IPS-15b (cell line): Measurements from ENCODE around the gene LRRC46.

Source experiments
- H3K27me3 ChIP-seq: one replicate; pipeline ENCODE4 v1.6.1; 2013; ENCODE audit warnings: low read length; ENCODE audit not compliant: control insufficient read depth, insufficient read depth
- H3K36me3 ChIP-seq: one replicate; pipeline ENCODE4 v1.6.1; 2013; ENCODE audit warnings: low read length; ENCODE audit not compliant: control insufficient read depth, insufficient read depth
- H3K4me1 ChIP-seq: one replicate; pipeline ENCODE4 v1.6.1; 2013; ENCODE audit warnings: mild to moderate bottlenecking, low read length; ENCODE audit not compliant: control insufficient read depth, insufficient read depth
- H3K4me3 ChIP-seq: one replicate; pipeline ENCODE4 v1.5.1; 2013; ENCODE audit warnings: low read depth, low read length
- H3K9ac ChIP-seq: one replicate; pipeline ENCODE4 v1.6.1; 2013; ENCODE audit warnings: low read depth, mild to moderate bottlenecking, low read length
- H3K9me3 ChIP-seq: one replicate; pipeline ENCODE4 v1.6.1; 2013; ENCODE audit warnings: mild to moderate bottlenecking, low read length; ENCODE audit not compliant: control insufficient read depth, insufficient read depth

The LRRC46 gene

GRCh38 chr17:47820033-47820789, 11.3 kb upstream of the LRRC46 start:
- H3K9ac ChIP-seq, result no peak overlapping the region
- no peak overlapping the region for H3K4me3 ChIP-seq
- peaks cover 2% of the 10 kb centered on the region for H3K4me1 ChIP-seq
- H3K9me3 ChIP-seq, result no peaks in the 10 kb centered on the region
- H3K36me3 ChIP-seq, result peaks cover 10% of the 10 kb centered on the region
- no peaks in the 10 kb centered on the region for H3K27me3 ChIP-seq

GRCh38 chr17:47821031-47821423, 10.4 kb upstream of the LRRC46 start:
- Histone ChIP-seq H3K36me3 (peaks cover 13% of the 10 kb centered on the region), H3K9me3 (no peaks in the 10 kb centered on the region), H3K27me3 (no peaks in the 10 kb centered on the region), H3K9ac (peak overlapping the region; percentile 38), H3K4me3 (peak overlapping the region; percentile 93), H3K4me1 (peaks cover 2% of the 10 kb centered on the region)

GRCh38 chr17:47821424-47822391, 9.8 kb upstream of the LRRC46 start, which contains the start of gene OSBPL7:
Gene OSBPL7, minus strand, starts transcription at chr17:47821794. Its CDS starts 1,516 bp downstream, at chr17:47820278.
- Histone ChIP-seq H3K4me3 (peak within 1 kb of the TSS; percentile 93), H3K36me3 (peaks cover 15% of the 10 kb centered on the region), H3K27me3 (no peaks in the 10 kb centered on the region), H3K4me1 (peaks cover 2% of the 10 kb centered on the region), H3K9me3 (no peaks in the 10 kb centered on the region), H3K9ac (peak within 1 kb of the TSS; percentile 38)

- H3K27me3 ChIP-seq, result no peaks in the 10 kb centered on the region
- H3K4me1 ChIP-seq, result peaks cover 2% of the 10 kb centered on the region
- no peaks in the 10 kb centered on the region for H3K9me3 ChIP-seq
- peaks cover 18% of the 10 kb centered on the region for H3K36me3 ChIP-seq
- H3K9ac ChIP-seq, result no peak overlapping the region
- no peak overlapping the region for H3K4me3 ChIP-seq
Measured at GRCh38 chr17:47822785-47823184, 8.7 kb upstream of the LRRC46 start.

- no peaks in the 10 kb centered on the region for H3K9me3 ChIP-seq
- H3K36me3 ChIP-seq, result peaks cover 21% of the 10 kb centered on the region
- peaks cover 2% of the 10 kb centered on the region for H3K4me1 ChIP-seq
- no peak overlapping the region for H3K9ac ChIP-seq
- no peak overlapping the region for H3K4me3 ChIP-seq
- no peaks in the 10 kb centered on the region for H3K27me3 ChIP-seq
Measured at GRCh38 chr17:47823519-47823918, 8.0 kb upstream of the LRRC46 start.

GRCh38 chr17:47829870-47830269, 1.6 kb upstream of the LRRC46 start:
- Histone ChIP-seq H3K27me3 (no peaks in the 10 kb centered on the region), H3K36me3 (peaks cover 24% of the 10 kb centered on the region), H3K9ac (no peak overlapping the region), H3K4me3 (no peak overlapping the region), H3K9me3 (no peaks in the 10 kb centered on the region), H3K4me1 (no peaks in the 10 kb centered on the region)

- peak overlapping the region; percentile 100 for H3K4me3 ChIP-seq
- H3K9me3 ChIP-seq, result no peaks in the 10 kb centered on the region
- peaks cover 22% of the 10 kb centered on the region for H3K36me3 ChIP-seq
- no peaks in the 10 kb centered on the region for H3K27me3 ChIP-seq
- peak overlapping the region; percentile 96 for H3K9ac ChIP-seq
- no peaks in the 10 kb centered on the region for H3K4me1 ChIP-seq
Measured at GRCh38 chr17:47830396-47831002, 971 bp upstream of the LRRC46 start.

- H3K4me1 ChIP-seq, result no peaks in the 10 kb centered on the region
- H3K4me3 ChIP-seq, result peak overlapping the region; percentile 100
- H3K27me3 ChIP-seq, result no peaks in the 10 kb centered on the region
- H3K9me3 ChIP-seq, result no peaks in the 10 kb centered on the region
- H3K9ac ChIP-seq, result peak overlapping the region; percentile 32
- peaks cover 12% of the 10 kb centered on the region for H3K36me3 ChIP-seq
Measured at GRCh38 chr17:47831934-47832327, 461 bp downstream of the LRRC46 start.

- H3K9me3 ChIP-seq, result no peaks in the 10 kb centered on the region
- H3K4me1 ChIP-seq, result no peaks in the 10 kb centered on the region
Measured at GRCh38 chr17:47834756-47835155, 3.3 kb downstream of the LRRC46 start.

GRCh38 chr17:47836601-47837000, 5.1 kb downstream of the LRRC46 start:
- peaks cover 4% of the 10 kb centered on the region for H3K4me1 ChIP-seq
- no peaks in the 10 kb centered on the region for H3K9me3 ChIP-seq
- H3K36me3 ChIP-seq, result peaks cover 5% of the 10 kb centered on the region
- no peak overlapping the region for H3K4me3 ChIP-seq
- H3K27me3 ChIP-seq, result no peaks in the 10 kb centered on the region
- H3K9ac ChIP-seq, result no peak overlapping the region

More at GRCh38 chr17:47834756-47835155, 3.3 kb downstream of the LRRC46 start:
- no peak overlapping the region for H3K4me3 ChIP-seq
- H3K9ac ChIP-seq, result no peak overlapping the region
- peaks cover 7% of the 10 kb centered on the region for H3K36me3 ChIP-seq
- no peaks in the 10 kb centered on the region for H3K27me3 ChIP-seq

- peaks cover 4% of the 10 kb centered on the region for H3K4me1 ChIP-seq
- no peak overlapping the region for H3K9ac ChIP-seq
Measured at GRCh38 chr17:47837401-47838039, 6.0 kb downstream of the LRRC46 start.

More at GRCh38 chr17:47837401-47838039, 6.0 kb downstream of the LRRC46 start:
- Histone ChIP-seq H3K4me3 (no peak overlapping the region), H3K27me3 (no peaks in the 10 kb centered on the region), H3K36me3 (peaks cover 5% of the 10 kb centered on the region), H3K9me3 (no peaks in the 10 kb centered on the region)
